ENCODE data around the gene RALGPS2.

The RALGPS2 gene

DNA sequence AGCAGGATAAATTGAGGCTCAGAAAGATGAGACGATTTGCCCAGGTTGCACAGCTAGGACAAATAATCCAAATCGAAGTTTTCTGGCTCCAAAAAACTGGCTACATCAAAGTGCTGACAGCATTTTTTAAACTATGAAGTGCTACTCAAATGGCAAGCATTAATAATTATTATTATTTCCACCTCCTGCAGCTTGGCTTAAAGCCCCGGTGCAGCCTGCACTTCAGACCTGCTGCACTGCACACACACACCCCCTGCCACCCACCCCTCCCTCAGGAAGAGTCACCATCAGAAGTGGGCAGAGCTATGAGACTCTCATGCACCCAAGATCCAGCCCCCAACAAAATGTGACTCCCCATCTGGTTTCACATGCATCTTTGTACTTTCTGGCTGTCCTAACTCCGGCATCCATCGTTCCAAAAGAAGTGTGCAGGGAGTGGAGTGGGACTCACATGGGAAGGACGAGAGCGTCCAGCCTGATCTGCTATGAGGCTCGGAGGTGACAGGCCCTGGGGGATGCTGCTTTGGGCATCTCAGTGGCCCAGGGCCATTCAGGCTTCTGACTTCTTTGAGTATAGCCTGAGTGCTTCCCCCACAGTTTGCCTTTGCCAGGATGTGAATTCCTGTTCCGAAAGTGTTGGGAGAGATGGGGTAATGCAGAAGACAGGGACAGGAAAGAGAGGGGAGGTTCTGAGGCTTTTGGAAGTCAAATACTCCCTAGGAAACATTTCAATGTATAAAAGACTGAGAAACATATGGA, 235.6 kb downstream of the RALGPS2 start:
- Histone ChIP-seq H3K9me3 (ENCODE audit: low read depth, low read length) (no peaks in the 10 kb centered on the region), H3K36me3 (ENCODE audit: insufficient read depth, low read length) (no peaks in the 10 kb centered on the region), H3K4me3 (no peak overlapping the region), H3K9ac (ENCODE audit: insufficient read length) (no peak overlapping the region), H3K27ac (no peak overlapping the region)
- no peak for DNase-seq (ENCODE audit: low read depth, low spot score)
- TF ChIP-seq POLR2AphosphoS5 (IDR thresholded peaks at IDR 0.05; ENCODE audit: borderline replicate concordance, low read depth, low read length) (no peak), FOXP2 (optimal IDR thresholded peaks at IDR 0.05; ENCODE audit: control extremely low read depth, extremely low read length, insufficient read depth) (no peak), EZH2 (IDR thresholded peaks at IDR 0.05) (no peak)

DNA sequence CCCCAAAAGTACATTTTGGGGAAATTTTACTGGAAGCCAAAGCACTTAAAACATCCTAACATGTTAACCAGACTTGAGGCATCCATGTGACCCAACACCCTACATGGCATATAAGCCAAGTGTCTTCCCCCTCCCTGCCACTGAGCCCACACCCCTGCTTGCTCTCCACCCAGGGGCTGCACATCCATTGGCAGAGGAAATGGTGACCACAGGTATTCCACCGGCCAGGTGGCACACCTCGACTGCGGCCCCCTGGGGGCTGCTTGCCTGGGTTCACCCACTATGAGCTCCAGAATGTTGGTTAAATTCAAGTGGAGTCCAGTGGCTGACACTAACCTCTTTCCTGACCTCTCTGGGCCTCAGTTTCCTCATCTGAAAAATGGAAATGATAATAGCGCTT, 236.3 kb downstream of the RALGPS2 start:
- no peak for TF ChIP-seq FOXP2 (optimal IDR thresholded peaks at IDR 0.05; ENCODE audit: control extremely low read depth, extremely low read length, insufficient read depth)
- no peak for TF ChIP-seq EZH2 (IDR thresholded peaks at IDR 0.05)
- TF ChIP-seq POLR2AphosphoS5 (IDR thresholded peaks at IDR 0.05; ENCODE audit: borderline replicate concordance, low read depth, low read length) = no peak

DNA sequence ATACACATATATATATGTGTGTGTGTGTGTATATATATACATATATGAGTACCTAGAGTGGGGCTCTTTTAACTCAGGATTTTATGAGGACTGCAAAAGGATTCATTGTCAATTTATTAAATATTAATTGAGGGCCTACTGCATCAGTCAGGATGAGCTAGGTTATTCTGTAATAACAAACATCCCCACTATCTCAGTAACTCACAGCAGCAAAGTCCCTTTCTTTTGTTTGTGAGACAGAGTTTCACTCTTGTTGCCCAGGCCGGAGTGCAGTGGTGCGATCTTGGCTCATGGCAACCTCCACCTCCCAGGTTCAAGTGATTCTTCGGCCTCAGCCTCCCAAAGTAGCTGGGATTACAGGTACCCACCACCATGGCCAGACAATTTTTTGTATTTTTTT, 236.8 kb downstream of the RALGPS2 start:
- Histone ChIP-seq H3K4me3 (no peak overlapping the region), H3K36me3 (ENCODE audit: insufficient read depth, low read length) (no peaks in the 10 kb centered on the region), H3K9ac (ENCODE audit: insufficient read length) (no peak overlapping the region), H3K9me3 (ENCODE audit: low read depth, low read length) (no peaks in the 10 kb centered on the region), H3K27ac (no peak overlapping the region)
- no peak for DNase-seq (ENCODE audit: low read depth, low spot score)
- TF ChIP-seq EZH2 (IDR thresholded peaks at IDR 0.05) = no peak
- no peak for TF ChIP-seq POLR2AphosphoS5 (IDR thresholded peaks at IDR 0.05; ENCODE audit: borderline replicate concordance, low read depth, low read length)
- no peak for TF ChIP-seq FOXP2 (optimal IDR thresholded peaks at IDR 0.05; ENCODE audit: control extremely low read depth, extremely low read length, insufficient read depth)

More for the DNA sequence above, 236.3 kb downstream of the RALGPS2 start:
- Histone ChIP-seq H3K9ac (ENCODE audit: insufficient read length) (no peak overlapping the region), H3K9me3 (ENCODE audit: low read depth, low read length) (no peaks in the 10 kb centered on the region), H3K4me3 (no peak overlapping the region), H3K36me3 (ENCODE audit: insufficient read depth, low read length) (no peaks in the 10 kb centered on the region), H3K27ac (no peak overlapping the region)
- DNase-seq (ENCODE audit: low read depth, low spot score) = no peak

DNA sequence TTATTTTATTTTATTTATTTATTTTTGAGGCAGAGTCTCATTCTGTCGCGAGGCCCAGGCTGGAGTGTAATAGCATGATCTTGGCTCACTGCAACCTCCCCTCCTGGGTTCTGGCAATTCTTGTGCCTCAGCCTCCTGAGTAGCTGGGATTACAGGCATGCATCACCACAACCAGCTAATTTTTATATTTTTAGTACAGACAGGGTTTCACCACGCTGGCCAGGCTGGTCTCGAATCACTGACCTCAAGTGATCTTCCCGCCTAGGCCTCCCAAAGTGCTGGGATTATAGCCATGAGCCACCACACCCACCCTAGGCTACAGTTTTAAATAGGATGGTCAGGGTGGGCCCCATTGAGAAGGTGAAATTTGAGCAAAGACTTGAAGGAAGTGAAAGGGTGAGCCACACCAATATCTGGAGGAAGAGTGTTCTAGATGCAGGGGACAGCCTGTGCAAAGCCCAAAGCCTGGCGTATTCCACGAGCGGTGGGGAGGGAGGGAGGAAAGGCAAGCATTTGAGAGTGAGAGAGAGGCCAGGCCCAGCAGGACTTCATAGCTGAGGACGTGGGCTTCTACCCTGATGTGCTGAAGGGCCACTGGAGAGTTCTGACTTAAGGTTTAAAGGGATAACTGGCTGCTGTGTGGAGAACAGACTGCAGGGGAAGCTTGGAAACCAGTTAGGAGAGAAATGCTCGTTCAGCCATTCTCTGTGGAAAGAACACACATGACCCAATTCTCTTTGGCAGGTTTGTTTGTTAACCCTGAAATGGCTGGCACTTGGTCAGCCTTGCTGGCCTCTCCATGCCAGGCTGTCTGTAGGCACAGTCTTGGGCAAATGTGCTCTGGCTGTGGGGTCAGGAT, 238.0 kb downstream of the RALGPS2 start:
- H3K36me3 ChIP-seq (ENCODE audit: insufficient read depth, low read length) = no peaks in the 10 kb centered on the region
- no peak overlapping the region for H3K27ac ChIP-seq
- no peak for TF ChIP-seq POLR2AphosphoS5 (IDR thresholded peaks at IDR 0.05; ENCODE audit: borderline replicate concordance, low read depth, low read length)
- H3K9ac ChIP-seq (ENCODE audit: insufficient read length) = no peak overlapping the region
- no peaks in the 10 kb centered on the region for H3K9me3 ChIP-seq (ENCODE audit: low read depth, low read length)
- no peak overlapping the region for H3K4me3 ChIP-seq
- no peak for DNase-seq (ENCODE audit: low read depth, low spot score)

DNA sequence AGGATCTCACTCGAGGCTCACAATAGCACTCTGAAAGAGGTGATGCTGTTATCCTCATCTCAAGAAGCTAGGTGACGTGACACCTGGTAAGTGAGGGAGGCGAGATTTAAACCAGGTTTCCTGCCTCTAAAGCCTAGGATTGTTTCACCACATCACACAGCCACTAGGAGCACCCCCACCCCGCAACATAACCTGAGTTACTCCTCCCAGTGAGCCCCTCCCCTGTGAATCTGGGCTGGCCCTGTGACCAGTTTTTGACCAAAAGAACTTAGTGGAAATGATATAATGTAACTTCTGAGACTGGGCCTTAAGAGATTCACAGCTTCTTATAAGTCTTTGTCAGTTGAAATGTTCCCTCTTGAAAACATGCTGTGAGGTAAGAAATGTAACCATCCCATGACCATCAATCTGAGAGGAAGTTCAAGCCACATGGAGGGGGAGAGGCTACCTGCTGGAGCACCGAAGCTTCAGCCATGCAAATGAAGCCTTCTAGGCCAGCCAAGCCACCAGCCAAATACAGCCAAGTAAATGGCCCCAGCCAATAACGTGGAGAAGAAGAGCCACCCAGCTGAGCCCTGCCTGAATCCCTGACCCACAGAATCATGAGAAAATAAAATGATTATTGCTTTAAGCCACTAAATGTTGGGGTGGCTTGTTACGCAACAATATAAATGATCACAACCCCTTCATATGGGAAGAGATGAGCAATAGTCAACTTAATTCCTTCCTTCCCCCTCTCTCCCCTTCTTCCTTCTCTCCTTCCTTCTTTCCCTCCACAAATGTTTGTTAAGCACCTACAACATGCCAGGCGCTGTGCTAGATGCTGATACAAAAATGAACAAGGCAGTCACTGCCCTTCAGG, 239.7 kb downstream of the RALGPS2 start:
- TF ChIP-seq POLR2AphosphoS5 (IDR thresholded peaks at IDR 0.05; ENCODE audit: borderline replicate concordance, low read depth, low read length) (no peak), EZH2 (IDR thresholded peaks at IDR 0.05) (no peak), FOXP2 (optimal IDR thresholded peaks at IDR 0.05; ENCODE audit: control extremely low read depth, extremely low read length, insufficient read depth) (no peak)
- H3K36me3 ChIP-seq (ENCODE audit: insufficient read depth, low read length) = no peaks in the 10 kb centered on the region
- H3K9ac ChIP-seq (ENCODE audit: insufficient read length) = no peak overlapping the region
- H3K9me3 ChIP-seq (ENCODE audit: low read depth, low read length) = no peaks in the 10 kb centered on the region
- no peak overlapping the region for H3K4me3 ChIP-seq
- no peak overlapping the region for H3K27ac ChIP-seq
- DNase-seq (ENCODE audit: low read depth, low spot score) = no peak

DNA sequence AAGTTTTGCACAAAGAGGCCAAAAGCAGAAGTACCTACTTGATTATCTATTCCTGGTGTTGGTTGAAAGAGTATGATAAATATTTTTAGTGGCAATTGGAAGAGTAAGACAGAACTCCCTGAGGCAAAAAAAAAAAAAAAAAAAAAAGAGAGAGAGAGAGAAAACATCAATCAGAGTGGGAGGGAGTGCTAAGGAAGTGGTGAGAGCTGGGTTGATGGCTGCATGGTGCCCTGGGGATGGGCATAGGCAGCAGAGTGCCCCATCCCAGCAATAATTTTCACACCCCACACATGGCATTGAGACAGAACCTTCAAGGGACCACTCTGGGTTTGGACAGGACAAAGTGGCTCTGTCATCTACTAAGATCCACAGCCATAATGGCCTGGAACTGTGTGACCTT, 241.3 kb downstream of the RALGPS2 start:
- H3K27ac ChIP-seq = no peak overlapping the region
- H3K36me3 ChIP-seq (ENCODE audit: insufficient read depth, low read length) = no peaks in the 10 kb centered on the region
- no peaks in the 10 kb centered on the region for H3K9me3 ChIP-seq (ENCODE audit: low read depth, low read length)
- TF ChIP-seq POLR2AphosphoS5 (IDR thresholded peaks at IDR 0.05; ENCODE audit: borderline replicate concordance, low read depth, low read length) = no peak
- no peak for TF ChIP-seq FOXP2 (optimal IDR thresholded peaks at IDR 0.05; ENCODE audit: control extremely low read depth, extremely low read length, insufficient read depth)
- TF ChIP-seq EZH2 (IDR thresholded peaks at IDR 0.05) = no peak
- no peak for DNase-seq (ENCODE audit: low read depth, low spot score)
- no peak overlapping the region for H3K9ac ChIP-seq (ENCODE audit: insufficient read length)
- no peak overlapping the region for H3K4me3 ChIP-seq

DNA sequence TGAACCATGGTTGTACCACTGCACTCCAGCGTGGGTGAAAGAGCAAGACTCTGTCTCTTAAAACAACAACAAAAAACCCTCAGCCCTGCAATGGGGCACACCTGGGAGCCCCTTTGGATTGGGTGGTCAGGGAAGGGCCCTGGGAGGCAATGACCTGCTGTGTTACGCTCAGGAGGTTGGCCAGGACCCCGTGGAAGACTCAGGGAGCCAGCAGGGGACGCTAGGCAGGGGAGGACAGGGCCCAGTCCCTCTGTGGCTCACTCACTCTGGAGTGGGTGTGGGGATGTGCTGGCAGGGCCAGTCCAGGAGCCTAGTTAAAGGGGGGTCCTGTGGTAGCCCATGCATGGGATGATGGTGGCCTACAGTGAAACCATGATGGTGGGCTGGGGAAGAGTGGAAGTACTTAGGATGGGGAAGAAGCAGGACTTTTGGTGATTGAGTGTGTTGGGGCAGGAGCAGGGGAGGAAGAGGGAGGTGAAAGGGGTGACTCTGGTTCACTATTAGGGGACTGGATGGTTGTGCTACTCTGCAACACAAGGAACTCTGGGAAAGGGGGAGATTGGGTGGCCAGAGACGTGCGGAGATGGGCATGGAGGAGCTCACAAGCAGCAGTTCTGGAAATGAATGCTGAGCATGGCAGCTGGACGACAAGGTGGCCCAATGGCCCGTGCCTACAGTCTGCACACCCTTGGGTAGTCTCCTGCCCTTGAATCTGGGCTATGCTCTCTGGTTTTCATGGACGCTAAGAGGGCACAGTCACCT, 244.4 kb downstream of the RALGPS2 start:
- TF ChIP-seq FOXP2 (optimal IDR thresholded peaks at IDR 0.05; ENCODE audit: control extremely low read depth, extremely low read length, insufficient read depth) (no peak), POLR2AphosphoS5 (IDR thresholded peaks at IDR 0.05; ENCODE audit: borderline replicate concordance, low read depth, low read length) (no peak), EZH2 (IDR thresholded peaks at IDR 0.05) (no peak)

More for the DNA sequence above, 244.4 kb downstream of the RALGPS2 start:
- Histone ChIP-seq H3K27ac (no peak overlapping the region), H3K9ac (ENCODE audit: insufficient read length) (no peak overlapping the region), H3K9me3 (ENCODE audit: low read depth, low read length) (no peaks in the 10 kb centered on the region), H3K36me3 (ENCODE audit: insufficient read depth, low read length) (no peaks in the 10 kb centered on the region), H3K4me3 (no peak overlapping the region)
- DNase-seq (ENCODE audit: low read depth, low spot score) = no peak

All from SK-N-MC (cell line).